Ishikawa (cell line): ENCODE measurements around the gene UBAC2.

Source experiments
- CEBPB ChIP-seq: IDR thresholded peaks from 2 replicates; pipeline ENCODE4 v1.6.1; 2012
- CREB1 ChIP-seq: IDR thresholded peaks from 2 replicates; pipeline ENCODE4 v1.6.1; 2012; ENCODE audit warnings: low read depth
- EGR1 ChIP-seq: IDR thresholded peaks from 2 replicates; pipeline ENCODE4 v1.6.1; 2012
- EP300 ChIP-seq: IDR thresholded peaks from 2 replicates; pipeline ENCODE4 v1.6.1; 2012; ENCODE audit warnings: borderline replicate concordance
- FOXM1 ChIP-seq: IDR thresholded peaks from 2 replicates; pipeline ENCODE4 v1.6.1; 2012; ENCODE audit warnings: low read depth, borderline replicate concordance
- MAX ChIP-seq: IDR thresholded peaks from 2 replicates; pipeline ENCODE4 v1.6.1; 2012
- NFIC ChIP-seq: IDR thresholded peaks from 2 replicates; pipeline ENCODE4 v1.6.1; 2012
- RAD21 ChIP-seq: IDR thresholded peaks from 2 replicates; pipeline ENCODE4 v1.6.1; 2012; ENCODE audit warnings: low read depth
- REST ChIP-seq: IDR thresholded peaks from 2 replicates; pipeline ENCODE4 v1.6.1; 2012; ENCODE audit warnings: low read depth, mild to moderate bottlenecking
- TAF1 ChIP-seq: IDR thresholded peaks from 2 replicates; pipeline ENCODE4 v1.6.1; 2012; ENCODE audit warnings: low read depth, mild to moderate bottlenecking
- TCF12 ChIP-seq: IDR thresholded peaks from 2 replicates; pipeline ENCODE4 v1.6.1; 2012; ENCODE audit warnings: low read depth
- TEAD4 ChIP-seq: IDR thresholded peaks from 2 replicates; pipeline ENCODE4 v1.6.1; 2012
- USF1 ChIP-seq: IDR thresholded peaks from 2 replicates; pipeline ENCODE4 v1.6.1; 2012
- YY1 ChIP-seq: IDR thresholded peaks from 2 replicates; pipeline ENCODE4 v1.6.1; 2012; ENCODE audit warnings: low read depth
- ZBTB7A ChIP-seq: IDR thresholded peaks from 2 replicates; pipeline ENCODE4 v1.6.1; 2012; ENCODE audit warnings: low read depth

UBAC2 gene

GRCh38 chr13:99345345-99345744 lies 144.7 kb downstream of the UBAC2 start:
- TF ChIP-seq FOXM1 (no peak), TEAD4 (no peak), ZBTB7A (no peak), USF1 (no peak), CEBPB (no peak), TAF1 (no peak), TCF12 (no peak), NFIC (no peak), EP300 (no peak), REST (no peak), YY1 (no peak), RAD21 (no peak), CREB1 (no peak), EGR1 (no peak), MAX (no peak)

GRCh38 chr13:99346335-99347042 lies 145.8 kb downstream of the UBAC2 start:
- no peak for TF ChIP-seq TAF1
- no peak for TF ChIP-seq YY1
- TF ChIP-seq NFIC = no peak
- no peak for TF ChIP-seq CREB1
- TF ChIP-seq MAX = no peak
- no peak for TF ChIP-seq REST
- TF ChIP-seq EP300 = no peak
- TF ChIP-seq ZBTB7A = no peak
- no peak for TF ChIP-seq CEBPB
- no peak for TF ChIP-seq FOXM1
- TF ChIP-seq EGR1 = no peak
- TF ChIP-seq TEAD4 = no peak

- TF ChIP-seq RAD21 (no peak), CREB1 (no peak), TEAD4 (no peak), REST (no peak), MAX (no peak), NFIC (no peak), EP300 (no peak)
Measured at GRCh38 chr13:99347335-99347878, 146.8 kb downstream of the UBAC2 start.

- TF ChIP-seq MAX (no peak), USF1 (no peak), REST (no peak), EP300 (no peak), CEBPB (no peak), YY1 (no peak), RAD21 (no peak), TEAD4 (no peak), CREB1 (no peak), TCF12 (no peak), NFIC (no peak), TAF1 (no peak), FOXM1 (no peak), ZBTB7A (no peak), EGR1 (no peak)
Measured at GRCh38 chr13:99347911-99348451, 147.3 kb downstream of the UBAC2 start.
